DOHH2 (cell line): ENCODE results near the gene ATP8A2.

Experiments
- H3F3A ChIP-seq: fragments of 200-600 bp; sonication (generic), shearing (Covaris generic); 2 replicates; pipeline ENCODE4 v1.6.0; 2016; ENCODE audit warnings: antibody characterized with exemption, mild to moderate bottlenecking; ENCODE audit not compliant: control insufficient read depth, insufficient read depth
- H3K27ac ChIP-seq: fragments of 200-600 bp; sonication (generic); 2 replicates; pipeline ENCODE4 v1.5.1; 2014; ENCODE audit warnings: low read depth, mild to moderate bottlenecking, low read length, moderate library complexity
- H3K27me3 ChIP-seq: fragments of 200-600 bp; sonication (generic); 2 replicates; pipeline ENCODE4 v1.6.1; 2014; ENCODE audit warnings: mild to moderate bottlenecking, low read length, mixed read lengths; ENCODE audit not compliant: control insufficient read depth
- H3K36me3 ChIP-seq: fragments of 200-600 bp; sonication (generic); 2 replicates; pipeline ENCODE4 v1.6.1; 2014; ENCODE audit warnings: mild to moderate bottlenecking, low read length, moderate library complexity, mixed read lengths; ENCODE audit not compliant: control insufficient read depth
- H3K4me1 ChIP-seq: fragments of 200-600 bp; sonication (generic); 2 replicates; pipeline ENCODE4 v1.6.1; 2014; ENCODE audit warnings: mild to moderate bottlenecking, low read length, mixed read lengths; ENCODE audit not compliant: control insufficient read depth
- H3K4me2 ChIP-seq: fragments of 200-600 bp; sonication (generic); 2 replicates; pipeline ENCODE4 v1.6.0; 2014; ENCODE audit warnings: mild to moderate bottlenecking, low read length, moderate library complexity
- H3K4me3 ChIP-seq: fragments of 200-600 bp; sonication (generic); 2 replicates; pipeline ENCODE4 v1.5.1; 2014; ENCODE audit warnings: mild to moderate bottlenecking, low read length, mixed read lengths
- H3K79me2 ChIP-seq: fragments of 200-600 bp; sonication (generic); 2 replicates; pipeline ENCODE4 v1.6.1; 2014; ENCODE audit warnings: mild to moderate bottlenecking, low read length, mixed read lengths; ENCODE audit not compliant: control insufficient read depth
- H3K9me2 ChIP-seq: fragments of 200-600 bp; sonication (generic); replicated peaks from 2 replicates; pipeline ENCODE4 v1.6.1; 2014; ENCODE audit warnings: mild to moderate bottlenecking, low read length, mixed read lengths; ENCODE audit not compliant: control insufficient read depth
- H3K9me3 ChIP-seq: fragments of 200-600 bp; sonication (generic); 2 replicates; pipeline ENCODE4 v1.6.1; 2014; ENCODE audit warnings: antibody characterized with exemption, low read length, mixed read lengths; ENCODE audit not compliant: control insufficient read depth, insufficient read depth
- H4K20me1 ChIP-seq: fragments of 200-600 bp; sonication (generic); 2 replicates; pipeline ENCODE4 v1.6.0; 2014; ENCODE audit warnings: low read depth, mild to moderate bottlenecking, antibody characterized with exemption, low read length, moderate library complexity; ENCODE audit not compliant: control insufficient read depth, insufficient read depth
- EZH2phosphoT487 ChIP-seq: fragments of 200-600 bp; sonication (generic); IDR thresholded peaks from 2 replicates; pipeline ENCODE4 v1.6.1; 2017; ENCODE audit warnings: borderline replicate concordance, mild to moderate bottlenecking, antibody characterized with exemption, low read length, moderate library complexity, mixed read lengths
- TF ChIP-seq, protein P1 (sequence below): fragments of 200-600 bp; sonication (generic); IDR thresholded peaks from one replicate; pipeline ENCODE4 v1.5.1; 2014; ENCODE audit warnings: antibody characterized with exemption, mild to moderate bottlenecking, low read depth, low read length; ENCODE audit not compliant: poor library complexity, severe bottlenecking

The ATP8A2 gene

DNA sequence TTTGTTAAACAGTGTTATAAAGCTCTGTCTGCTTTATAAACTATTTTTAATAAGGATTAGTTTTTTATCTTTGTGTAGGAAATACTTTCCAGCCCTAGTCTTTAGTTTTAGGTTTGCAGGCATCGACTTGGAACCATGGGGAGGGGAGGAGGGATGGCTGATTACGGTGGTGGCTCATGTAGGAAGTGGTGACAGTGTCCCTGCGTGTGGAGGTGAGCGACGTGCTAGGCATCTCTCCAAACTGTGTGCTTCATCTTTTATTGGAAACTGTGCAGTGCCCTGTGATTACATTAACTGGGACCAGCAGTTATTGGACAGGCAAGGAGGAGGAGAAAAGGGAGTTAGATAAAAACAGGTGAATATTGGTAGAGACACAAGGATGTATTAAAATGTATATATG, 203.8 kb downstream of the ATP8A2 start:
- H3K79me2 ChIP-seq, result no peaks in the 10 kb centered on the region
- TF ChIP-seq, protein P1, sequence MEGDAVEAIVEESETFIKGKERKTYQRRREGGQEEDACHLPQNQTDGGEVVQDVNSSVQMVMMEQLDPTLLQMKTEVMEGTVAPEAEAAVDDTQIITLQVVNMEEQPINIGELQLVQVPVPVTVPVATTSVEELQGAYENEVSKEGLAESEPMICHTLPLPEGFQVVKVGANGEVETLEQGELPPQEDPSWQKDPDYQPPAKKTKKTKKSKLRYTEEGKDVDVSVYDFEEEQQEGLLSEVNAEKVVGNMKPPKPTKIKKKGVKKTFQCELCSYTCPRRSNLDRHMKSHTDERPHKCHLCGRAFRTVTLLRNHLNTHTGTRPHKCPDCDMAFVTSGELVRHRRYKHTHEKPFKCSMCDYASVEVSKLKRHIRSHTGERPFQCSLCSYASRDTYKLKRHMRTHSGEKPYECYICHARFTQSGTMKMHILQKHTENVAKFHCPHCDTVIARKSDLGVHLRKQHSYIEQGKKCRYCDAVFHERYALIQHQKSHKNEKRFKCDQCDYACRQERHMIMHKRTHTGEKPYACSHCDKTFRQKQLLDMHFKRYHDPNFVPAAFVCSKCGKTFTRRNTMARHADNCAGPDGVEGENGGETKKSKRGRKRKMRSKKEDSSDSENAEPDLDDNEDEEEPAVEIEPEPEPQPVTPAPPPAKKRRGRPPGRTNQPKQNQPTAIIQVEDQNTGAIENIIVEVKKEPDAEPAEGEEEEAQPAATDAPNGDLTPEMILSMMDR, result no peak
- H3K27me3 ChIP-seq, result peaks cover 2% of the 10 kb centered on the region
- H3K4me2 ChIP-seq, result no peak overlapping the region
- H3K4me1 ChIP-seq, result no peaks in the 10 kb centered on the region
- H3K9me3 ChIP-seq, result no peaks in the 10 kb centered on the region
- H3K36me3 ChIP-seq, result no peaks in the 10 kb centered on the region
- no peaks in the 10 kb centered on the region for H3K9me2 ChIP-seq
- H3K4me3 ChIP-seq, result no peak overlapping the region
- no peak overlapping the region for H3K27ac ChIP-seq
- H4K20me1 ChIP-seq, result no peaks in the 10 kb centered on the region
- H3F3A ChIP-seq, result no peaks in the 10 kb centered on the region

DNA sequence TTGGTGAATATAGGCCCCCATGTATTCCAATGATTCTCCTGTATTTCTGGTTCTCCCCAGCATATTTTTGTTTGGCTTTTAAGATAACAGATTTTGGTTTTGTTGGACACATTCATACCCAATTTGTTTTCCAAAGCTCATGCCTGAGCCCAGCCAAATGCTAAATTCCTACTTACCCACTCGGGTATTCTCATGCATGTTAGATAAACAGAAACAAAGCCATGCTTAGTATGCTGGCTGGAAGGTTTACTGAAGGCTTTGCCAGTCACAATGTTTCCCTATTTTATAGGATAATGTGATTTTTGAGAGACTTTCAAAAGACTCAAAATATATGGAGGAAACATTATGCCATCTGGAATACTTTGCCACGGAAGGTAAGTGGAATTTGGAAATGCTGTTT, 206.8 kb downstream of the ATP8A2 start:
- Histone ChIP-seq H3K27me3 (peaks cover 2% of the 10 kb centered on the region), H4K20me1 (no peaks in the 10 kb centered on the region), H3K4me2 (no peak overlapping the region), H3F3A (no peaks in the 10 kb centered on the region), H3K79me2 (no peaks in the 10 kb centered on the region), H3K4me1 (no peaks in the 10 kb centered on the region), H3K36me3 (no peaks in the 10 kb centered on the region), H3K27ac (no peak overlapping the region), H3K9me3 (no peaks in the 10 kb centered on the region), H3K9me2 (no peaks in the 10 kb centered on the region), H3K4me3 (no peak overlapping the region)
- TF ChIP-seq, protein P1, result no peak
- TF ChIP-seq EZH2phosphoT487, result no peak

DNA sequence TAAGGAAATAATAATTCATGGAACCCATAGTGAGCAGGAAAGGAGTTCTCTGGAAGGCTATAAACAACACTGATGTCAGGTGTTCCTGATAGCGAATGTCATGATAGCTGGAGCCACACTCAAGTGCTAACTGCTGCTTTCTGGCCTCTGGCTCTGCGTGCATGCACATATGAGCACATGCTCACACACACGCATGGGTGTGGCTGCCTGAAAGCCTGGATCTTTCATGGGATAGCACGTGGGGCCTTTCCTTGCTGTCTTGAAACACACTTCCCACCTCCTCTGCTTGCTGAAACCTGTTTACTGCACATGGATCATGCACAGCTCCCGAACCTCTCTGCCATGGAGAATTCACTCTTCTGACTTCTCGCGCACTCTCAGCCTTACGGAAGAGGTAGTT, 207.4 kb downstream of the ATP8A2 start:
- Histone ChIP-seq H3K36me3 (no peaks in the 10 kb centered on the region), H4K20me1 (no peaks in the 10 kb centered on the region), H3K4me1 (no peaks in the 10 kb centered on the region), H3F3A (no peaks in the 10 kb centered on the region), H3K27ac (no peak overlapping the region), H3K9me3 (no peaks in the 10 kb centered on the region), H3K4me2 (no peak overlapping the region), H3K4me3 (no peak overlapping the region), H3K27me3 (peaks cover 5% of the 10 kb centered on the region), H3K79me2 (no peaks in the 10 kb centered on the region), H3K9me2 (no peaks in the 10 kb centered on the region)
- TF ChIP-seq, protein P1, result no peak

DNA sequence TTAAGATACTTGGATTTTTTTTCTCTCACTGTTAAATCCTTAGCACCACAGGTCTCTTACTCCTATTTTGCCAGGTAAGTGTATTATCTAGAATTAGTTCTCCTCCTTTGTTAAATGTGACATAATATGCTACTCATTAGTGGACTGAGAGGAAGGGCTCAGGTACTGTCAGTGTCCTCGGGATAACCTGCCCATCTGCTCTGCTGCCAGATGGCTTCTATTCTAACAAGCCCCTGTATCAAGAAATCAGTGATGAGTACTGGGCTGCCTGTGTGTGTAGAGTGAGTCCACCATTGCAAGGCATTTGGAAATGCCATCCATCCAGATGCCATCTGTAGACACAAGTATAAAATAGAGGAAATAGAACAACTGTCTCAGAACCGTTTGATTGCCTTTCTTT, 209.6 kb downstream of the ATP8A2 start:
- H3K4me1 ChIP-seq, result no peaks in the 10 kb centered on the region
- H3K9me2 ChIP-seq, result no peaks in the 10 kb centered on the region
- no peaks in the 10 kb centered on the region for H3K9me3 ChIP-seq
- no peaks in the 10 kb centered on the region for H3K79me2 ChIP-seq
- H3K4me3 ChIP-seq, result no peak overlapping the region
- H3K27me3 ChIP-seq, result peaks cover 5% of the 10 kb centered on the region; the same call in 1 of the 2 replicates
- TF ChIP-seq, protein P1, result no peak
- TF ChIP-seq EZH2phosphoT487, result no peak
- H3F3A ChIP-seq, result no peaks in the 10 kb centered on the region
- no peak overlapping the region for H3K27ac ChIP-seq
- no peaks in the 10 kb centered on the region for H4K20me1 ChIP-seq
- no peak overlapping the region for H3K4me2 ChIP-seq
- no peaks in the 10 kb centered on the region for H3K36me3 ChIP-seq
